22Rv1 (cell line): Measurements from ENCODE around the gene FCRL6.

Experiments used
- ZFX ChIP-seq: fragments of 450-650 bp; IDR thresholded peaks from 2 replicates; pipeline ENCODE4 v1.6.1; 2017; ENCODE audit warnings: antibody characterized with exemption, borderline replicate concordance
- TF ChIP-seq, protein P1 (sequence below): fragments of 450-650 bp; IDR thresholded peaks from 2 replicates; pipeline ENCODE4 v1.5.1; 2017; ENCODE audit warnings: mild to moderate bottlenecking

DNA sequence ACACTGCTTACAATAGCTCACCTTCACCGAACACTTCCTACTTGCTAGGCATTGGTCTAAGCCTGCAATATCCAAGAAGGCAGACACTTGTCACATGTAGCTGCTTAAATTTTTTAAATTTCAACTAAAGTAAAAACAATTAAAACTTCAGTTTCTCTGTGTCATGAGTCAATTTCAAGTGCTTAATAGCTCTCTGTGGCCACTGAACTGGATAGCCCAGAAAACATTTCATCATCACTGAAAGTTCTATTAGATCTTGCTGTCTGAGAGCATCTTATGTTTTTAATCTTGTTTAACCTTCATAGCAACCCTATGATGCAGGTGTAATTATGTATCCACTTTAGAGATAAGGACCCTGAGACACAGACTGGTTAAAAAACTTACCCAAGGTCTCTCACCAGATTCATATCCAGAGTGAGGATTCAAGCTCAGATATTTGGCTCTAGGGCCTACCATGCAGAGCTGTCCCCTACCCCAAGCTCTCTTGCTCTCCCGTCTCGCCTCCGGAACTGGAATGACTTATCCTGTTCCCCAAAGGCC is 2.6 kb upstream of the FCRL6 start:
- TF ChIP-seq, protein P1, sequence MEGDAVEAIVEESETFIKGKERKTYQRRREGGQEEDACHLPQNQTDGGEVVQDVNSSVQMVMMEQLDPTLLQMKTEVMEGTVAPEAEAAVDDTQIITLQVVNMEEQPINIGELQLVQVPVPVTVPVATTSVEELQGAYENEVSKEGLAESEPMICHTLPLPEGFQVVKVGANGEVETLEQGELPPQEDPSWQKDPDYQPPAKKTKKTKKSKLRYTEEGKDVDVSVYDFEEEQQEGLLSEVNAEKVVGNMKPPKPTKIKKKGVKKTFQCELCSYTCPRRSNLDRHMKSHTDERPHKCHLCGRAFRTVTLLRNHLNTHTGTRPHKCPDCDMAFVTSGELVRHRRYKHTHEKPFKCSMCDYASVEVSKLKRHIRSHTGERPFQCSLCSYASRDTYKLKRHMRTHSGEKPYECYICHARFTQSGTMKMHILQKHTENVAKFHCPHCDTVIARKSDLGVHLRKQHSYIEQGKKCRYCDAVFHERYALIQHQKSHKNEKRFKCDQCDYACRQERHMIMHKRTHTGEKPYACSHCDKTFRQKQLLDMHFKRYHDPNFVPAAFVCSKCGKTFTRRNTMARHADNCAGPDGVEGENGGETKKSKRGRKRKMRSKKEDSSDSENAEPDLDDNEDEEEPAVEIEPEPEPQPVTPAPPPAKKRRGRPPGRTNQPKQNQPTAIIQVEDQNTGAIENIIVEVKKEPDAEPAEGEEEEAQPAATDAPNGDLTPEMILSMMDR, result no peak
- no peak for TF ChIP-seq ZFX
